Activated naive CD4-positive, alpha-beta T cell treated with anti-CD3 and anti-CD28 coated beads, Interleukin-2, amount 50 U/mL, for 16 hours (primary cell): Measurements from ENCODE around the gene MBNL2.

Source experiments
- DNase-seq: peaks from one replicate; pipeline ENCODE4 v3.0.0-alpha.2; 2020

The MBNL2 gene

DNA sequence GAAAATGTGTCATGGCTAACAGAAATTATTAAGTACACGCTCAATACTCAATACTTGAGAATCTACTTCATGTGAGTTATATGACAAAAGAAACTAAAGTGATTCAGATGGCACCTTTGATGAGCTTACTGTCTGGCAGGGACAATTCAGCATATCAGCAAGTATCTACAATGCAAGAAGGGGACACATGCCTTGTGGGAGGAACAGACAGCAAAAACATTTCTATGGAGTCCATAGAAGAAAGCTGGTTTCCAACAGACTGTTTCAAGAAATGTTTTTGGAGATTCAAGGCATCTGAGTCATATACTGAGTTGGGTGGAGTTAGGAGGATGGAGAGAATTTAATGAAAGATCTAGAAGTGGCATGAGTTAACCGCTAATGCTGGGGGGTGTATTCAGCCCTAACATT lies 54.7 kb downstream of the MBNL2 start:
- DNase-seq: no peak

GRCh38 chr13:97278435-97279411 lies 56.6 kb downstream of the MBNL2 start:
- no peak for DNase-seq

DNA sequence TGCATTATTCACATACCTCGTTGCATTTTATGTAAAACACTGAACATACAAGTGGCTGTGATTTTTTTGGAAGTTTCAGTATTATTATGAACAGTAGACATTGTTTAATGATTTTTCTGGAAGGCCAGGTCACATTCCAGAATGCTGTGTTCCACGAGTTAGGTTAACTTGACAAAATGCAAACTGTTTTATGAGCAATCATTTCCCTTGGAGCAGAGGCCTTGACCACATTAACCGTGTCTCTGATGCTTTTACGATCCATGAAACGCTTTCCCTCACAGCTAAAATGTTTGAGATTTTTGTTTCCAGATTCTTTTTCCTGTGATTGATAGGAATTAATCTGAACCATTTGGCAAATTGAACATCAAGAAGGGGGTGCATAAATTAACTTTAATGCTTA lies 57.8 kb downstream of the MBNL2 start:
- DNase-seq: no peak

GRCh38 chr13:97280478-97280877 lies 58.3 kb downstream of the MBNL2 start:
- DNase-seq: no peak

GRCh38 chr13:97281028-97281427 lies 58.9 kb downstream of the MBNL2 start:
- no peak for DNase-seq

DNA sequence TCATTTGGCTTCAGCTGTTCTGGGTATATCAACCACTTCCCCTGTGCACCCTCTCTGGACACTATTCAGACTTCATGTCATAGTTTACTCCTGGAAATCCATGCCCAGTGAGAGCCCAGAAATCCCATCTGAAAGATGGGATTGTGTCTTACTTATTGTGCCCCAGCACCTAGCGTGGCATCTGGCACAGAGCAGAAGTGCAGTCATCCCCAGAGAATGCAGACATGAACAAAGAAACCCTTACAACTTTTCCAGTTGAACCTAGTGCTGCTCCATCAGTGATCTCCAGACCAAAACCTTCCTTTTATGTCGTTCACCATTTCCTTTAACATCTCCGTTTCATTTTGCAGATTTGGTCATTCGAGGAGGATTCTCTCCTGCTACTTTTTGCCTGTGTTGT lies 60.6 kb downstream of the MBNL2 start:
- DNase-seq: no peak

DNA sequence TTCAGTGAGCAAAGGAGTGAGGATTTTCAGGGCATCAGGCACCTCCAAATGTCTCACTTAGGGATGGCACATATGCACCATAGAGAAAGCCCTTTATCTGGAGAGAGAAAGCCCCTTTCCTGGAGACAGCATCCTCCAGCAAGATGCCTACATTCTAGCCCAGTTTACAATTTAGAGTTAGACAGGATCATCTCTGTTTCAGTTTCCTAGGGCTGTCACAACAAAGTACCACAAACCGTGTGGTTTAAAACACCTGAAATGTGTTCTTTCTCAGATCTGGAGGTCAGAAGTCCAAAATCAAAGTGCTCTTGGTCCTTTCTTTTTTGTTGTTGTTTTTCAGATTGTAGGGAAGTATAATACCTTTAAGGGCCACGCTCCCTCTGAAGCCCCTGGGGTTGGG lies 61.8 kb downstream of the MBNL2 start:
- DNase-seq: no peak

GRCh38 chr13:97284558-97284957 lies 62.4 kb downstream of the MBNL2 start:
- DNase-seq: no peak

GRCh38 chr13:97285221-97285955 lies 63.3 kb downstream of the MBNL2 start:
- no peak for DNase-seq

DNA sequence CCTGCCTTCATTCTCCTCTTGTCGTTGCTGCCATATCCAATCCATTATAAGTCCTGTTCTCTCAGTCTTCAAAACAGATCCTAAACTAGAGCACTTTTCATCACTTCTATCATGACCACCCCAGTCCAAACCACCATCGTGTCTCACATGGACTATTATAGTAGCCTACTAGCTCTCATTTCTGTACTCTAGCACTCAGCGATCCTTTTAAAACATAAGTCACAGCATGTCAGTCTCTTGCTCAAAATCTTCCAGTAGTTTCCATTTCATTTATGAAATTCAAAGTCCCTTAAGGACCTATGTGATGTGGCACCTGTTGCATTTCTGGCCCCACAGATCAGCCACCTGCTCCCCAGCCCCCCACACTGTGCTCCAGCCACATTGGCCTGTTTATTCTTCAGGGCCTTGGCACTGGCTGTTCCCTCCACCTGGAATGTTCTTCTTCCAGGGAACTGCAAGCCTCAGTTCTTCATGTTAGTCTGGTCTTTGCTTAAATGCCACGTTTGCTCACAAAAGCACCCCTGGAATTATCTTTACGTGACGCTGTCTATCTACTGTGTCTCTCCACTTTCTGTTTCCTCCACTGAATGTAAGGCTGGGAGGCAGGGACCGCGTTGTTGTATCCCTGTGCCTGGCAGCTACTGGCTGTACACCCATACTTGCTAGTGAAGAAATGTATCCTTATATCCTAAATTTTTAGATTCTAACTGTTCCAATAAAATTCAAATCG lies 64.3 kb downstream of the MBNL2 start:
- DNase-seq: no peak

- no peak for DNase-seq
Measured at GRCh38 chr13:97287047-97287383, 64.9 kb downstream of the MBNL2 start.

DNA sequence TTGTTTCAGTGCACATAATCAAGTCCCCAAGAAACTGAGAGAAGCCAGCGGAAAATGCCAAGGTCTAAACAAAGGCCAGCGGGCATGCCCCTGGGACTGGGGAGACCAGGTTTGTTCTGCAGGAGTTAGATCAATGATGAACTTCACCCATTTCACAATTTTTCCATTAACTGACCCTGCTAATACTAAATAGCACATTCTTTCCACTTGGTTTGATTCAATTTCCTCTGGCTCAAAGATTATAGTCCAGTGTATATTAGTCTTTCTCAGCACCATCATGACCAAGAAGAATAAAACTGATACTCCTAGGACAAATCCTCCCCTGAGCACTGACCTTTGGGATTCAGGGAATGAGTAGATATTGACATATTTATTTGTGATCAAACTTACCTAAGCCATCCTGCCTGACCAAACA lies 66.4 kb downstream of the MBNL2 start:
- DNase-seq: no peak

- DNase-seq: no peak
Measured at GRCh38 chr13:97289514-97290298, 67.6 kb downstream of the MBNL2 start.

GRCh38 chr13:97295283-97296182 lies 73.4 kb downstream of the MBNL2 start:
- no peak for DNase-seq

GRCh38 chr13:97296740-97297139 lies 74.6 kb downstream of the MBNL2 start:
- no peak for DNase-seq

DNA sequence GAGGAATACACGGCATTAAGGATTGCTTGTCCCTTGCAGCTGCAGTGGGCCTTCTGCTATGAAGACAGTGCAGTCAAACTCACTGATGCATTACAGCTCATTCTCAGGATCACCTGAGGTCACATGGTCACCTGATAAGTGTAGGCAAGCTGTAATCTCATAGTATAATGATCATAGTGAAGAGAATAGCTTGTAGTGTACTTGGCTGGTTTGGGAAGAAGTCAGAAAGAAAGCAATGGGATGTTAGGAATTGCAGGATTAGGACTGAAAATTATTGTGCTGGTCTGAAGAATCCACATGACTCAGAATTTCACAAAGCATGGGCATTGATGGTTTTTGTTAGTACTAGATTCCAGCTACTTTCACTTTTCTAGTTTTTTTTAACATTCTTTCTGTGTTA lies 76.7 kb downstream of the MBNL2 start:
- no peak for DNase-seq

GRCh38 chr13:97300871-97301270 lies 78.7 kb downstream of the MBNL2 start:
- no peak for DNase-seq

GRCh38 chr13:97301382-97302095 lies 79.4 kb downstream of the MBNL2 start:
- no peak for DNase-seq

DNA sequence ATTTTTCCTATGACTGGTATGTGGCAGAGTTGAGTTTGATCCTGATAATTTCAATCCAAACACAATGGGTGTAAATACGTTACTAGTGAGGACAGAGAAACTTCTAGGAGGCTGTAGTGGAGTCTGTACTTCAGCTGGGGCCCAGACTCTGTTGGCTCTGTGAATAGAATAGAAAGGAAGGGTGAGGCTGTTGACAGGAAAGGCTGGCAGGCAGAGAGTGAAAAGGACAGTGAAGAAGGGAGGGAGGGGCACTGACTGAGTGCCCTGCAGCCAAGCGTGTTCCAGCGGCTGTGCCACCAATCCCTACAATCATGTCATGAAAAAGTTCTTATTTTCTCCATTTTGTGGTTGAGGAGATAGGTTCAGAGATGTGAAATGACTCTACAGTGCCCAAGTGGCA lies 80.5 kb downstream of the MBNL2 start:
- no peak for DNase-seq

- DNase-seq: no peak
Measured at GRCh38 chr13:97306106-97306505, 84.0 kb downstream of the MBNL2 start.

- DNase-seq: no peak
Measured at GRCh38 chr13:97306645-97307044, 84.5 kb downstream of the MBNL2 start.
